NCI-H2196 (cell line): ENCODE results near the gene ZNF516.

ENCODE experiments used
- DNase-seq: peaks from one replicate; lab custom pipeline; 2025; ENCODE audit not compliant: unreplicated experiment; lab: John Stamatoyannopoulos, UW

Gene ZNF516

GRCh38 chr18:76353046-76353445 lies 142.0 kb downstream of the ZNF516 start:
- no peak for DNase-seq

GRCh38 chr18:76351961-76352581 lies 143.0 kb downstream of the ZNF516 start:
- DNase-seq, result no peak

GRCh38 chr18:76350134-76351025 lies 144.7 kb downstream of the ZNF516 start:
- DNase-seq, result no peak

- DNase-seq, result peak; percentile 80
Observed at GRCh38 chr18:76349067-76349715, 145.9 kb downstream of the ZNF516 start.

GRCh38 chr18:76348267-76349066 lies 146.6 kb downstream of the ZNF516 start:
- peak; percentile 40 for DNase-seq

GRCh38 chr18:76347341-76347740 lies 147.7 kb downstream of the ZNF516 start:
- DNase-seq, result no peak

- no peak for DNase-seq
Observed at GRCh38 chr18:76346490-76347130, 148.4 kb downstream of the ZNF516 start.

GRCh38 chr18:76345901-76346300 lies 149.1 kb downstream of the ZNF516 start:
- no peak for DNase-seq

GRCh38 chr18:76343938-76344569 lies 151.0 kb downstream of the ZNF516 start:
- DNase-seq, result no peak

- no peak for DNase-seq
Observed at GRCh38 chr18:76340410-76340809, 154.6 kb downstream of the ZNF516 start.

- DNase-seq, result no peak
Observed at GRCh38 chr18:76339246-76339620, 155.8 kb downstream of the ZNF516 start.

GRCh38 chr18:76338619-76339245 lies 156.3 kb downstream of the ZNF516 start:
- no peak for DNase-seq

GRCh38 chr18:76338088-76338487 lies 157.0 kb downstream of the ZNF516 start:
- DNase-seq, result no peak

- peak; percentile 38 for DNase-seq
Observed at GRCh38 chr18:76335859-76336640, 159.0 kb downstream of the ZNF516 start.

- no peak for DNase-seq
Observed at GRCh38 chr18:76328140-76328539, 166.9 kb downstream of the ZNF516 start.

- DNase-seq, result no peak
Observed at GRCh38 chr18:76323891-76324290, 171.2 kb downstream of the ZNF516 start.

- DNase-seq, result no peak
Observed at GRCh38 chr18:76322686-76323085, 172.4 kb downstream of the ZNF516 start.

GRCh38 chr18:76319366-76319765 lies 175.7 kb downstream of the ZNF516 start:
- no peak for DNase-seq

GRCh38 chr18:76318607-76319006 lies 176.4 kb downstream of the ZNF516 start:
- DNase-seq, result no peak
